C4-2B (cell line): ENCODE measurements around the gene OVOL3.

ENCODE experiments used
- H3K27ac ChIP-seq: fragments of 450-650 bp; 2 replicates; pipeline ENCODE4 v1.5.1; 2017
- ZFX ChIP-seq: fragments of 450-650 bp; IDR thresholded peaks from 2 replicates; pipeline ENCODE4 v1.6.1; 2017
- TF ChIP-seq, protein P1 (sequence below): fragments of 450-650 bp; conservative IDR thresholded peaks from 2 replicates; pipeline ENCODE4 v1.5.1; 2017; ENCODE audit warnings: mild to moderate bottlenecking

Gene OVOL3

DNA sequence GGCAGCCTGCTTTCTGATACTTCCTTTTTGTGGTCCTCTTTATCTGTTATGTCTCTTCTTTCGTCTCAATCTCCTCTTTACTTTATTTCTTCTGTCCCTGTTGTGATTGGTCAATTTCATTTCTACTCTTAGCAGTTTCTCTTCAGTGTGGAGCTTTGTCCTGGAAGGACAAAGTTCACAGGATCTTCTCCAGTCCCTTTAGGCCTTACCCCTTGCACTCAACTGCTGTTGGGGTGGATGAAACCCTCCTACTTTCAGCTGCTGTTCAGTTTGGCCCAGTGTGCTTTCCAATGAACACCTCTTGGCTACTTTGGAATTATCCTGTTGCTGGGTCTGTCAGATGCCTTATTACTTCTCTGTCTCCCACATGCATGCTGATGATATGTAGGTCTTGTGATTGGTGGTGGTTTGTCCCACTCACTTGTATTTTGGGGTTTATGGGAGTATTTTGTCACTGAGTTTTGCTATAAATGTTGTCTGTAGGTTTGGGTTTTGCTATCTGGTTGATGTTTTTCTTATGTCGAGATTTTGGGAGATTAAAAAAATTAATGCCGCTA lies 31.5 kb upstream of the OVOL3 start:
- H3K27ac ChIP-seq, result no peak overlapping the region
- TF ChIP-seq, protein P1, sequence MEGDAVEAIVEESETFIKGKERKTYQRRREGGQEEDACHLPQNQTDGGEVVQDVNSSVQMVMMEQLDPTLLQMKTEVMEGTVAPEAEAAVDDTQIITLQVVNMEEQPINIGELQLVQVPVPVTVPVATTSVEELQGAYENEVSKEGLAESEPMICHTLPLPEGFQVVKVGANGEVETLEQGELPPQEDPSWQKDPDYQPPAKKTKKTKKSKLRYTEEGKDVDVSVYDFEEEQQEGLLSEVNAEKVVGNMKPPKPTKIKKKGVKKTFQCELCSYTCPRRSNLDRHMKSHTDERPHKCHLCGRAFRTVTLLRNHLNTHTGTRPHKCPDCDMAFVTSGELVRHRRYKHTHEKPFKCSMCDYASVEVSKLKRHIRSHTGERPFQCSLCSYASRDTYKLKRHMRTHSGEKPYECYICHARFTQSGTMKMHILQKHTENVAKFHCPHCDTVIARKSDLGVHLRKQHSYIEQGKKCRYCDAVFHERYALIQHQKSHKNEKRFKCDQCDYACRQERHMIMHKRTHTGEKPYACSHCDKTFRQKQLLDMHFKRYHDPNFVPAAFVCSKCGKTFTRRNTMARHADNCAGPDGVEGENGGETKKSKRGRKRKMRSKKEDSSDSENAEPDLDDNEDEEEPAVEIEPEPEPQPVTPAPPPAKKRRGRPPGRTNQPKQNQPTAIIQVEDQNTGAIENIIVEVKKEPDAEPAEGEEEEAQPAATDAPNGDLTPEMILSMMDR, result no peak
- no peak for TF ChIP-seq ZFX

DNA sequence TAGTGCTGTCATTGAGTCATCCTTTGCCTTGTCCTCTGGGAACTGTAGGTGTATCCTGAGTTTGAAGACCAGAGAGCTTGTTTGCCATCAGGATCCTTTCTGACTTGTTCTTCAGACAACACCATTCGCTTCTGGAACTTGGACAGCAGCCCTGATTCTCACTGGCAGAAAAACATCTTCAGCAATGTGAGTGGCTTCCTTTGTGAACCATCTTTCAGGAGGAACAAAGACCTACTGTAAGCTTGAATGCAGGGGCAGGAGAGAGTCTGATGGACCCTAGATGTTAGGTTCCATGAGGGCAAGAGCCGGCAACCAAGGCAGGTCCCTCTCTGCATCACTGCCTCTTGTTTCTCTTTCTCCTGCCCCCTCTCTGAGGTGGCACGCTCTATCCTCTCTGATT lies 29.6 kb upstream of the OVOL3 start:
- TF ChIP-seq, protein P1, result no peak
- TF ChIP-seq ZFX, result no peak
- no peak overlapping the region for H3K27ac ChIP-seq

DNA sequence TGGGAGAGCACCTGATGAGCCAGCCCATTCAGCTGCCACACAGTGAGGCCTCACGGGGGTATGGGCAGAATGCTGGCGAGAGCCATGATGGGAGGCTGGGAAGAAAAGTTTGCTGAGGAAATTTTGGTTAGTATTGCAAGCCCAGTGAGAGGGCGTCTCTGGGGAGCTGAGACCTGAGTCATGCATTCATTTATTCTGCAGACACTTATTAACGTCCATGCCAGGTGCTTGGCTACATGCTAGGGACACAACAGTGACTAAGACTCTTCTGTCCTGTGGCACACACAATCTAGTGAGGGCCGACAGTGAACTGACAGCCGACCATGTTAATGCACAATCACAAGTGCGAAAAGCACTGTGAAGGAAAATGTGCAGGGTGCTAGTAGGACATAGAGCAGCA lies 29.0 kb upstream of the OVOL3 start:
- no peak for TF ChIP-seq ZFX
- TF ChIP-seq, protein P1, result no peak
- no peak overlapping the region for H3K27ac ChIP-seq

DNA sequence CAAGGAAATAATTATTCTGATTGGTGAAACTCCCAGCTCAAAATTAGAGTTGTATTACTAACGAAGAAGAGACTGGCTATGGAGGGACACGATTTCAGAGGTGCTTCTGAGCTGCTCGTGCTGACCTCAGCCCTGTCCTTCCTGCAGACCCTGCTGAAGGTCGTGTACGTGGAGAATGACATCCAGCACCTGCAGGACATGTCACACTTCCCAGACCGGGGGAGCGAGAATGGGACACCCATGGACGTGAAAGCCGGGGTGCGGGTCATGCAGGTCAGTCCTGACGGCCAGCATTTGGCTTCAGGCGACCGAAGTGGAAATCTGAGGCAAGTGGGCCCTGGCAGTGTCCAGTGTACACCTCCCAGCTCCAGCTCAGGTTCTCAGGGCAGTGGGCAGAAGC lies 28.0 kb upstream of the OVOL3 start:
- no peak for TF ChIP-seq ZFX
- no peak overlapping the region for H3K27ac ChIP-seq

DNA sequence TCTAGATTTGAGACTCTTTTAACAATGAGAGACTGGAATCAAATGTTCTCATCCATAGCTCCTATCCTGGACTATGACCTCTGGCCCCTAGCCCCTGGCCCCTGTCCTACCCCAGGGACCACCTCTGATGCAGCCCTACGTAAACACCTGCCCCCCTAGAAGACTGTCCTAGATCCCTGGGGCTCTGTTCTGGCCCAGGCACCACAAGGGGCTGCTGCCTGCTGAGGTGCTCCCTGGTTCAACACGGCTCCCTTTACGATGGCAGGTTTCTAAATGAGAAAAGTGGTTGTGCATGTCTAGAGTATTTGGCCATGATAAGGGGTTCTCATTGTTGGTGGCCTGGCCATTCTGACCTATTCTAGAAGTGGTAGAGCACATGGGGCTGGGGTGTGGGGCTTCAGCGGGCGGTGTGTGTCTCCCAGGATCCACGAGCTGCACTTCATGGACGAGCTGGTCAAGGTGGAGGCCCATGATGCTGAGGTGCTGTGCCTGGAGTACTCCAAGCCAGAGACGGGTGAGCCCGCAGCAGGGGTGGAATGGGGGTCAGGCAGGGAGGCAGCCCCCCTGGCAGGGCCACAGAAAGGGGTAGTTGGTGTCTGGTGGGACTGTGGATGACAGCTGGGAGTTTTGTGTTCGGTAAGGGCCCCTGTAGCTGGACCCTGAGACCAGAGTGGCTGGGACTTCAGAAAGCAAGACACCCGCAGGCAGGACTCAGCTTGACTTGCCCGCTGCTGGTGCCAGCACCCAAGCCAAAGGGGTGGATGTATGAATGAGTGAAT lies 26.5 kb upstream of the OVOL3 start:
- TF ChIP-seq, protein P1, result no peak
- no peak for TF ChIP-seq ZFX
- H3K27ac ChIP-seq, result no peak overlapping the region

DNA sequence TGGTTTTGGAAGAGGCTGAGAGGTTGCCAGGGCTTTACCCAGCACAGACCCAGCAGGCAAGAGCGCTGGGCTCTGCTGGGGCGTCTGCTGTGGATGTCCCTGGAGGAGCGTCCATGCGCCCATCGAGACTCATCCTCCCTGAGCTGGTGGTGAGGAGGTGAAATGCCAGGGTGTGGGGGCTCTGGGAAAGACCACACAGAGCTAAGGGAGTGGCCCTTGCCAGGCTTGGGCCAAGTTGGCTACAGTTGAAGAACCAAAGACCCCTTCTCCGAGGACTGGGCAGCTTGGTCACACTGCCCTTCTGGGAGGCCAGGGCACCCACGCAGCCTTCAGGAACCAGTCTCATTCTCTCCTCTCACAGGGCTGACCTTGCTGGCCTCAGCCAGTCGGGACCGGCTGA lies 24.6 kb upstream of the OVOL3 start:
- TF ChIP-seq ZFX, result no peak
- TF ChIP-seq, protein P1, result no peak

DNA sequence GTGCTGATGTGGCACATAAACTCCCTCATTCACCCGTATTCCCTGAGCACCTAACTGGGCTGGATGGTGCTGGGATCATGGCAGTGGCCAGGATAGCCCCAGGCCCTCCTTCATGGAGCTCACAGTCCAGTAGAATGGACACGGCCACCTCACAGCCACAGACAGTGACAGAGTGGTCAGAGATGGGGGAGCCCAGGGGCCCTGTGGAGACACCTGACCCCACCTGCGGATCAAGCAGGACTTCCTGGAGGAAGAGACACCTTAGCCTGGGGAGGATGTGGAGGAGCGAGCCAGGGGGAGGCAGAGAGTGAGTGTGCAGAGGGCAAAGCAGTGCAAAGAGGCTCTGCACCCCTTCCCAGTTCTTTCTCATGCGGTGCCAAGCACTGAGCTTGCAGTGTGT lies 21.1 kb upstream of the OVOL3 start:
- no peak overlapping the region for H3K27ac ChIP-seq
- TF ChIP-seq, protein P1, result no peak
- no peak for TF ChIP-seq ZFX

More for the DNA sequence above, 24.6 kb upstream of the OVOL3 start:
- H3K27ac ChIP-seq, result no peak overlapping the region
